HG02943 (cell line): ENCODE measurements around the gene PCBP3.

Experiments used
- ATAC-seq: cut with Tn5 transposase; IDR thresholded peaks from one replicate; pipeline ENCODE4 v1.9.1; 2021; ENCODE audit warnings: mild to moderate bottlenecking, low read depth, moderate library complexity; ENCODE audit not compliant: unreplicated experiment

The PCBP3 gene

DNA sequence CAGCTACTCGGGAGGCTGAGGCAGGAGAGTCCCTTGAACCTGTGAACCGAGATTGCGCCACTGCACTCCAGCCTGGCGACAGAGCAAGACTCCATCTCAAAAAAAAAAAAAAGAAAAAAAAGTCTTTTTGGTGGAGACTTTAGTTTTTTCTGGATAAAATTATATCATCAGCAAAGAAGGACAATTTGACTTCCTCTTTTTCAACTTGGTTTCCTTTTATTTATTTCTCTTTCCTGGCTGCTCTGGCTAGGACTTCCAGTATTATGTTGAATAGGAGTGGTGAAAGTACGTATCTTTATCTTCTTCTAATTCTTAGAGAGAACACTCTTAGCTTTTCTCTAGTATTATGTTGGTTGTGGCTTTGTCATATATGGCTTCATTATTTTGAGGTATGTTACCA is 130.8 kb downstream of the PCBP3 start:
- ATAC-seq, result no peak

DNA sequence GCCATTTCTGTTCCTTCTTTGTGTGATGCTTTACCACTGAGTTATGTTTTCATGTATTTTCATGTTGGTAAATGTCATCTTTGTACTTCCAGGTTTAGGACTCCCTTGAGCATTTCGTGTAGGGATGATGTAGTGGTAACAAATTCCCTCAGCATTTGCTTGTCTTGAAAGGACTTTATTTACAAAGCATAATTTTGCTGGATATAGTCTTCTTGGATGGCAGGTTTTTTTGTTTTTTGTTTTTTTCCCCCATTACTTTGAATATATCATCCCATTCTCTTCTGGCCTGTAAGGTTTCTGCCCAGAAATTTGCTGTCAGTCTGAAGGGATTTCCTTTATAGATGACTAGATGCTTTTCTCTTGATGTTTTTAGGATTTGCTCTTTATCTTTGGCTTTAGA is 133.4 kb downstream of the PCBP3 start:
- ATAC-seq, result no peak

DNA sequence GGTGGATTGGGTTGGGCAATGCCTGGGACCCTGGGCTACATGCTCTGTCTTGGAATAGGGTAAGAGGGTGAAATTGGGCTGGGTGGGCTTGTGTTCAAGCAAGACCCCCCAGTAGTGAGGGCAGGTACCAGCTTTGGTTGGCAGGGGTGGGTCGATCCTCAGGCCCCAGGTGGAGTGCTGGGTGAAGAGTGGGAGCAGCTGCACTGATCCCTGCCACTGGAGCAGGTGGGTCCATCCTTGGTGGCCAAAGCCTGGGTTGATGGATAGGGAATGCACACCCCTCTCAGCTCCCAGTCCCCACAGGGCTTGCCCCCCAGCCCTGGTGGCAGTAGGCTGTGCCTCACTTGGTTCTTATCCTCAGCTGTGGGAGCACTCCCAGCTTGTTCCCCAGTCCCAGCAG is 135.2 kb downstream of the PCBP3 start:
- no peak for ATAC-seq

DNA sequence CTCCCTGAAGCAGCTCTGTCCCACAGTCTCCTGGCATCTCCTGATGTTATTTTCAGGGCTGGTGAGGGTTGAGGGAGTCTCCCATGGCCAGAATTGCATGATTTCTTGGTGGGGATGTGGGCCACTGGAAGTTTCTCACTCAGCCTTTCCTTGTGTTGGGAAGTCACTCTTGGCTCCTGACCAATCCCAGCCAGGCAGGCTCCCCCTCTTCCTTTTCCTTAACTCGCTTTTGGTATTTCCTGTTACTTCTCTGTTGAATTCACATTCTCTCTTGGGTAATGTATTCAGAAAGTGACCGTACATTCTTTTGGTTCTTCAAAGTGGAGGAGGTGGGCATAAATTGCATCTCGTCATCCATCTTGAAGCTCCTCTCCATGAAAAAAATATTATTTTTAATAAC is 135.7 kb downstream of the PCBP3 start:
- ATAC-seq, result no peak

DNA sequence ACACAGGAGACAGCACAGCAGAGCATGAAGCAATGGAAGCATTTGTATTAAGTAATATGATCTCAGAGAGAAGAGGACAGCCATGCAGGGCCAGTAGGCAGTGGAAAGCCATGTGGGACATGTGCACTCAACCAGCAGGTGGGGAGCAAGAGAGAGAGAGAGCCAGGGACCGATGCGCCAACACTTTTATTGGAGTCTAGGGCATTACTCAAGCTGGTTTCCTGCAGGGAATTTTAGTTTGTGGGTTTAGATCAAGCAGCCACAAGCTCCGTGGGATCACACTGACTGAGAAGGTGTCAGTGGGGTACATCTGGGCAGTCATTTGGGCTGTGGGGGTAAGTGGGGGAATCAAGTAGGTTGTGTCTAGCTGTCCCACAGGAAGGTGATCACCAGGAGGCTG is 137.1 kb downstream of the PCBP3 start:
- ATAC-seq, result no peak

DNA sequence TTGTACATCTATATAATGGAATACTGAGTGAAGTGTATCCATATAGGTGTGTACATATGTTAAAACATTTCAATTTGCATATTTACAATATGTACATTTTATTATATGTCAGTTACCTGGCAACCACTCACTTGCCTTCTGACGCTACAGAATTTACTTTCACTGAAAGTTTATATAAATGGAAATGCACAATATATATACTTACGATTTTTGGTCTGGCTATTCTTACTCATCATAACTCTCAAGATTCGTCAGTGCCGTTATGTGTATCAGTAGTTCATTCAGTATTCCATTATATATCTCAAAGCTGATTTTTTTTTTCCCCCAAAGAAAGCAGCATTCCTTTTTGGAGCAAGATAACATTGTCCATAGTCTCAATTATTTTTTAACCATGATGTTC is 138.2 kb downstream of the PCBP3 start:
- ATAC-seq, result no peak

DNA sequence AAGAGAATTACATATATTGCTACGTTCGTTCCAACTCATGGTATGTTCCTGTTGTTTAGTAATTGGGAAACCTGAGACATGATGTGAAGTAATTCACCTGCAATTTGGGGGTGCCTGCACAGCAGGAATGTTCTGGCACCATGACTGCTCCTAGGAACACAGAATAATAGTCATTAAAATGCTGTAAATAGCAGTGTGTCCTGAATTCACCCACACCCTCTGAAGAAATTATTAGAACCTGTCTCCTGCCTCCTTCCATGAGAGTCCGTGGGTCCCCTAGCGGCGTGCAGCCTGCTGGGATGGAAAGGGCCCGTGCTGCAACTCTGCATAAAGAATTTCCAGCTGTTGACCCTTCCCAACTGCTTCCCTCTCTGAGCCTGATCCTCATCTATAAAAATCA is 143.1 kb downstream of the PCBP3 start:
- no peak for ATAC-seq

DNA sequence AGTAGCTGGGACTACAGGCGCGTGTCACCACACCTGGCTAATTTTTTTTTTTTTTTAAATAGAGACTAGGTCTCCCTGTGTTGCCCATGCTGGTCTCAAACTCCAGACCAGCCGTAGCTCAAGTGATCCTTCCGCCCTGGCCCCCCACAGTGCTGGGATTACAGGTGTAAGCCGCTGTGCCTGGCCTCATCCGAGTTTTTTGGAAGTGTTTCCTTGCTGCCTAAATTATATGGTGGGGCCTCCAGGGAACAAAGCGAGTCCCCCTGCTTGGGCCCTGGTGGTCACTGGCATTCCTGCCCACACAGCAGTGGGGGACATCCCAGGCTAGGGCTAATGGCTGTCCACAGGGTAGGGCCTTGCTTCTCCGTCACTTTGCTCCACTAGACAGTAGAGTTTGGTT is 143.8 kb downstream of the PCBP3 start:
- ATAC-seq, result no peak

DNA sequence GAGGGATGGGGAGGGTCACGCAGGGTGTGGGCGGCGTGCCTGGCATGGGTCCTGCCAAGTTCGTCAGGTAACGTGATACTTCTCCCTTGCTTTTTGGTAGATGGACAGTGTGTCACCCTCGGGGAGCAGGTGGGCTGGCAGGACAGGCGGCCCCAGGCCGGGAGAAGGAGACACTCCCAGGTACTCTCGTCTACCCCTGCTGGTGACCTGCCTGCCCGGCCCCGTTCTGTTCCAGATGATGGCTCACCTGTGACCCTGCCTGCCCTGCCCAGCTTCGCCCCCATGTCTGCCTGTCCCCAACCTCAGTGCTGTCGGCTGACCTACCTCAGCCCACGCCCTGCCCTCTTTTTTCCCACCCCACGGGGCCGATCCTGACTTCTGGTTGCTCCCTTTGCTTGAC is 144.7 kb downstream of the PCBP3 start:
- ATAC-seq, result no peak

DNA sequence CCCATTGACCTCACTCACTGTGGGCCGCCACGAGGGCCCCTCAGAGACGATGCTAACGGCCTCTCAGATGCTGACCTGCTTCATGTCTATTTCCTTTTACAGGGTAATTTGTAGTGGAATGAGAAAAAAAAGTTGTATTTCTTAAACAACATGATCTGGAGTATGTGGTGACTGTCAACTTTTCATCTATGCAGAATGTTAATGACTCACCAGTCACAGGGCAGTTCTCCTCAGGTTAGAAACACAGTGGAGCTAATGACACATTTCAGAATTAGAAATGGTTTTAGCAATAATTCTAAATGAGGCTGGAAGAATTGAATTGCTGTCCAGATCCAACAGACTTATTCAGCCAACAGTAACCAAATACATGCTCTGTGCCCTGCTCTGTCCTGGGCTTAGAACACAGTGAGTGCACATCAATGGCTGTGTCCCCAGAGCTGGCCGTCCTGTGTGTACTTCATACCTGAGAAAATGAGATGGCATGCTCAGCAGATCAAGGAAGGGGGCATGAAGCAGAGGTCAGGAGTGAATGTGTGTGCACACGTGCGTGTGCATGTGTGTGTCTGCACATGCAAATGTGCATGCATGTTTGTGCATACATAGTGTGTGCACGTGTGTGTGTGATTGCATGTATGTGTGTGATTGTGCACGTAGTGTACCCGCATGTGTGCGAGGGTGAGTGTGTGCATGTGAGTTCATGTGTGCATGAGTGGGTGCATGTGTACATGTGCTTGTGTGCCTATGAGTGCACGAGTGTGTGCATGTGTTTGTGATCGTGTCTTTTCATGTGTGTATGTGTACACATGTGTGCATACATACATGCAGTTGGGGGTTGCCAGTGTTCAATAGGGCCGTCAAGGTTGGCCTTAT is 145.3 kb downstream of the PCBP3 start:
- ATAC-seq, result no peak

DNA sequence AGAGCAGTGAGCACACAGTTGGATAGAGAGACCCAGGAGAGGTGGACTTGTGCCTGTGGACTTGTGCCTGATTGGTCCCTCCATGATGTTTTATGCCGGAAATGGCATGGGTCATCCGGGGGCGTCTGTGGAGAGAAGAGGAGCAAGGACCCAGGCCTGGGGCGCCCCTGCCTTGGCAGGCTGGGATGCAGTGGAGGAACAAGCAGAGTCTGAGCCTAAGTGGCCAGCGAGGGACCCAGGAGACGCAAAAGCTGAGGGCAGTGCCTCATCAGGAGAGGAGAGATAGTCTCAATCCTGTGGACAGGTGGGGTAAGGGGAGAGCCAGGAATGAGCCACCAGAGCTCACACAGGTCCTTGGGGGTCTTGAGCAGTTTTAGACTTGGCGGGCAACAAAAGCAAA is 146.9 kb downstream of the PCBP3 start:
- no peak for ATAC-seq

DNA sequence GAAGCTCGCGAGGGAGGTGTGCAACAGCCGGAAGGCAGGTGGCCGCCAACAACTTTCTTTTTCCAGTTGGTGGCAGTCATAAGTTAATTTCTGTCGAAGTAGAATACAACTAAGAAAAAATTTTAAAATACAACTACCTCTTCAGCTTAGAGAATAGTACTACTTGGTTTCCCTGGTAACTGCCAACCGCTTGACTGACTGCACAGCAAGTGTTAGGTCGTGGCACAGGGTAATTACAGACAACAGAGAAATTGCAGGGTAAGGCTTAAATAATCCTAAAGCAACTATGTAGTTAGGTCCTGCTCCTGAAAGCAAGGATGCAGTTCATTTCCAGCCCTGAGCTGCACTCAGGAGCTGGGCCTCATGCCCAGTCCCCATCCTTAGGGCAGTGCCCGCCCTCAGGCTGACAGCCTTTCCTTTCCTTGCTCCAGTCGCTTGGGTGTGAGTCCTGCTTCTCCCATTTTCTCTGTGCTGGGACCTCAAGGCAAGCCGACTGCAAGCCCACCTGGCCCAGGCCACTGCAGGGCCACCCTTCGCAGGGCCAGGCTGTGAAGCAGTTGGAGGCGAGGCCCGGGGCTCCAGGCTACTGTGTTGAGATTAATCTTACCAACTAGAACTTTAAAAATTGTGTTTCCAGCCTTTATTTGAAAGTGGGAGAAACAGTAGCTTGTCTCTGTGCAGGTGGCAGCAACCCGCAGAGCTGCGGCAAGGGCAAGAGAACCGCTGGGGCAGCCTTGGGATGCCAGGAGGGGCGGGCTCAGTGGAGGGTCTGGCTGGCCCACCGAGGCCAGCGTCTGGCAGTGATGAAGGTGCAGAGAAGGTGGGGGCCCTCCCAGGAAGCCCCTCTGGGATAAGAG is 148.3 kb downstream of the PCBP3 start:
- no peak for ATAC-seq

DNA sequence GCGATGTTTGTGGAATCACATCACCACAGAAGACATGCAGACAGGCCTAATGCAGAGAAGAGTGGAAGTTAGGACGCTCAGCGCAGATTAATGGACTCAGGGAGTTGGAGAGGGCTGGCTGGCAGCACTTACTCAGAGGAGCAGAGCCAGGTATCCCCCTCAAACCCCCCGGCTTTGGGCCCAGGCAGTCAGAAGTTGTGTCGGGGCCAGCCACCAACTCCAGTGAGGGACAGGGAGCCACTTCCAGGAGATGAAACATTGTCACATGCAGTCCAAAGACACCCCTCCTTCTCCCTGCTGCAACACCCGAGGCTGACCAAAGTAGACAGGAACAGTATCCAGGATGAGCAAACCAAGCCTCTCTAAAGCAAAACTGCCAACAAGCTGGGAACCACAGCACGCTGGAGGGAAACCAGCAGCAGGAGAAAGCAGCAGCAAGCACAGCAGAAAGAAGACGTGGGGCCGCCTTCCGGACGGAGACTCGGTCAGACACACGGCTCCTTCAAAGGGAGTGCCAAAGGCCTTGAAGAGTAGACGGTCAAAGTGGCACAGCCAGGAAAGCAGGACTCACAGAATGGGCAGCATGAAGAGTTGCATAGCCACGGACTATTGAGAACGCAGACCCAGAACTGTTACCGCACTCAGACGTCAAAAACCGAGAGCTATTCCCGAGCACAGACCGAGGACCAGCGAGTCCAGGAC is 149.3 kb downstream of the PCBP3 start:
- no peak for ATAC-seq

DNA sequence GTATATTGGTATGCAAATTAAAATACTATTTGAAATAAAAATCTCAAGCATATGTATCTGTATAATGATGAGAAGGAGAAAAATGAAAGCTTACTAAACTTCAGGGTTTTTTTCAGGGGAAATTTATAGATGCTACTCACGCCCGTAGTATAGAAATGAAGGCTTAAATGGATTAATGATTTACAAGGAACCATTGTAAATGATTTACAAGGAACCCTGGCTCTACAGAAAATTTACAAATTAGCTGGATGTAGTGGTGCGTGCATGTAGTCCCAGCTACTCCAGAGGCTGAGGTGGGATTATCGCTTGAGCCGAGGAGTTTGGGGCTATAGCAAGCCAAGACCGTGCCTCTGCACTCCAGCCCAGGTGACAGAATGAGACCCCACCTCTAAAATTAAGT is 150.5 kb downstream of the PCBP3 start:
- no peak for ATAC-seq

DNA sequence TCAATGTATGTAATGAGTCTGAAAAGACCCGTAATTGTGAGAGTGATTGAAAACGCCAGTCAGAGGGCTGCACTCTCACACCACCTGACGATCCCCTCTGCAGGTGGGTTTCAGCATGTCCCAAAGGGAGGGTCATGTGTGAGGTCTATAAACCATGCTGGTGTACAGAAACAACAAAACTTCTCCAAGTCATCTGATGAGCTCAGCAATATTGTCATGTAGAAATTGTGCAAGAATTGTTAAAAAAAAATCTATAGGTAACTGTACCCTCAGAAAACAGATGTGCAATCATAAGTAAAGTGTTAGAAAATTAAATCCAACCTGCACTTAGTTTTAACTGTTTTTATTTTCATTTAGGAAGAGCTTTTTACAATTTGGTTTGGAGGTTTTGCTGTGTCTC is 152.5 kb downstream of the PCBP3 start:
- ATAC-seq, result no peak

DNA sequence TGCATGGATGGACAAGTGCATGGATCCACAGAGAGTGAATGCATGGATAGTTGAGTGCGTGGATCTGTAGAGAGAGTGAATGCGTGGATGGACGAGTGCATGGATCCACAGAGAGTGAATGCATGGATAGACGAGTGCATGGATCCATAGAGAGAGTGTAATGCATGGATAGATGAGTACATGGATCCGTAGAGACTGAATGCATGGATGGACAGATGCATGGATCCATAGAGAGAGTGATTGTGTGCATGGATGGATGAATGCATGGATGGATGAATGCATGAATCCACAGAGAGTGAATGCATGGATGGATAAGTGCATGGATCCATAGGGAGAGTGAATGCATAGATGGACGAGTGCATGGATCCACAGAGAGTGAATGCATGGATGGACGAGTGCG is 153.8 kb downstream of the PCBP3 start:
- ATAC-seq, result no peak

DNA sequence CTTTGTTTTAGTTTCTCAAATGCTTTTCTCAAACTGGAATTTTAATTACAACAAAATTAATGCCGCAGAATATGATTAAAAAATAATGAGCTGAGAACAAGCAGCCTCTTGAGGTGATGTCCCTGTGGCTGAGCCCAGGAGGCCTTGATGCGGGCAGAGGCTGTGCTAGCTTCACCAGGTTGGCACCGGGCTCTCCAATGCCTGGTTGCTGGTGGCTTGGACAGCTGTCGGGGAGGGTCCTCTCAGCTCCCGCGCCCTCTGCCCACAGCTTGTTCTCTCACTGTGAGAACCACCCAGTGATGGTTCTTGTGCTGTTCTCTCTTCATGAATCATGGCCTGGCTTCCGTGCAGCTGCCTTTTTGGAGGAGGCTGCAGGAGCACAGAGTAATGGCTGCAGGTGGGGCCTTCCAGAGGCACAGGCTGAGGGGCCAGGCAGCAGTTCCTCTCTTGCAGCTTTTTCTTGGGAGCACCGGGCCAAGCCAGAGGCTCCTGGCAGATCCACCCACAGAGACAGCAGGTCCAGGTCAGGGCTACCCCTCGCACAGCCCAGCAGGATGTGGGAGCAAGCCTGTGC is 156.3 kb downstream of the PCBP3 start:
- ATAC-seq, result no peak

DNA sequence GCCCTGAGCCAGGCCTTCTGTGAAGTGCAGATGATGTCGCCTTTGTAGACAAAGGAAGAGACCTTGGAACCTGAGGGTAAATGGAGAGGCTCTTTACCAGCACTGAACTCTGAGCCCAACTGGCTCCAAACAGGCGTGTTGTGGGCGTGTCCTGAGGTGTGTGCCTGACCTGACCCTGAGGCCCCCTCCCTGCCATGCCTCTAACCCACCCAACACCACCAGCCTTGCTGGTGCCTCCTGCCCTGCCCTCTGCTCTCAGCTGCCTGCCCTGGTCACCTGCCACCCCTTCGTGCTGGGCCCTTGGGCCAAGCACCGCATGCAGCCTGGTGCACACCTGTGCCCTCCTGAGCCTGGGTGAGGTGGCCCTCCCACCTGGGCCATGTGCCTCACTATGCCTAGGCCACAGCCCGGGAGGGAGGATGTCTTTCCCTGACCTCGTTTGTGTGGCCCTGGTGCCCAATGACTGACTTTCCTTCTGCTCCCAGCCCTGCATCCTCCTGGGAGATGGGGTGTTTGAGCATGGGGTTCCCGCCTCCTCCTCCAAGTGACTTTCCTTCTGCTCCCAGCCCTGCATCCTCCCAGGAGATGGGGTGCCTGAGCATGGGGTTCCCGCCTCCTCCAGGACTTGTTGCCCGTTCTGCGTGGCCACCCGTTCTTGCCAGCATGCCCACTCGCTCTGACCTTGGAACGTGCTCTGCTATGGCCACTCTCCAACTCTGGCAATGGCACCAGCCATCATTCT is 157.0 kb downstream of the PCBP3 start:
- no peak for ATAC-seq

DNA sequence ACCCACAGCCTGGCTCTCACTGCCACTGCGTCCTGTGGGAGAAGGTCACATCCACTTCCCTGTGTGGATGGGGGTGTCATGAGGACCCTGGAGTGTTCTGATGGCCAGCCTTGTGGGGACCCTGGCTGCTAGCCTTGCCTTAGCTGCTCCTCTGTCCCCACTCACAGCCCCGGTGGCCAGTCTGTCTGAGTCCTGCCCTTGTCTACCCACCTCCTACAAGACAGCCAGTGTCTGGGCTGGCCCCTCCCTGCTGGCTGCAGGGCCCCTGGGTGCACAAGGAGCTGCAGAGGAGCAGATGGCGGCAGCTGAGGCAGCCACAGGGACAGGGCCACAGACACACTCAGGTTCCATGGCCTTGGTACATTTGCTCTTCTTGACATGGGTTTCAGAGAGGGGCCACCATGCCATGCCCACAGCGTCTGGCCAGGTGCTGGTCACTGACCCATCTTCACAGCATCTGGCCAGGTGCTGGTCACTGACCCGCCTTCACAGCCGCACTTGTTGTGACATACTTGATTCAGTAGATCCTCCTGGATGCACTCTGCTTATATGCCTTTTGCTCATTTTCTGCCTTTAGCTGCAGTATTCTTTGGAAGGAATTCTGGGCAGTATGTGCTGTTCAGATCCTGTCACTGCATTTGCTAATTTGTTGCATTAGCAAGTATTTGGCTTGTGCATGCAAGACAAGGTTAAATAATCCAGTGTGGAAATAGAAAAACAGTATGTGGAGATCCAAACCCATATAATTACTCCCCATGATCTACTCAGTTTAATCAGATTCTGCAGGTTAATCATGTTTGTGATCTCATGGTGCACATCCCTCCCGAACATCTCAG is 157.8 kb downstream of the PCBP3 start:
- no peak for ATAC-seq
